ENCODE data around the gene CFAP77. TPM values are rescaled to one million over a fixed set of nuclear protein-coding genes. Genes with fewer than 3 reads are reported as not detected.

CFAP77 gene
- total RNA-seq, 2 donors from 2014 or later, result 3.3 to 8.6 TPM

DNA sequence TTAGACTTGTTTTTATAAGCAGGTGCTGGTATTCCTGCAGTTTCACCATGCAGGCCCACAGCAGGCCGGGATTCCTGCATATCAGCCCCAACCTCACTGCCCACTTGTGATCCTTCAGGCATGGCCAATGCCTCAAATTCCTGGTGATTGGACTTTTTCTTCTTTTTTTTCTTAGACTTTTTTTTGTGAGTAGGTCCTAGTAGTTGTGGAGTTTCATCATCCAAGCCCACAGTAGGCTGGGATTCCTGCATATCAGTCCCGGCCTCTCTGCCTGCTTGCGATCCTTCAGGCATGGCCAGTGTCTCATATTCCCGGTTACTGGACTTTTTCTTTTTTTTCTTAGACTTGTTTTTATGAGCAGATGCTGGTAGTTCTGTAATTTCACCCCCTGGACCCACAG lies 8.2 kb upstream of the CFAP77 start:
- Histone ChIP-seq H3K4me3 (no peak overlapping the region), H3K36me3 (peaks cover 45% of the 10 kb centered on the region), H3K9me3 (no peaks in the 10 kb centered on the region), H3K27me3 (no peaks in the 10 kb centered on the region), H3K27ac (no peak overlapping the region), H3K4me1 (peaks cover 0 to 13% of the 10 kb centered on the region in 2 donors)
- TF ChIP-seq CTCF (IDR thresholded peaks at IDR 0.05), result no peak
- DNase-seq (ENCODE audit: low spot score), result no peak

DNA sequence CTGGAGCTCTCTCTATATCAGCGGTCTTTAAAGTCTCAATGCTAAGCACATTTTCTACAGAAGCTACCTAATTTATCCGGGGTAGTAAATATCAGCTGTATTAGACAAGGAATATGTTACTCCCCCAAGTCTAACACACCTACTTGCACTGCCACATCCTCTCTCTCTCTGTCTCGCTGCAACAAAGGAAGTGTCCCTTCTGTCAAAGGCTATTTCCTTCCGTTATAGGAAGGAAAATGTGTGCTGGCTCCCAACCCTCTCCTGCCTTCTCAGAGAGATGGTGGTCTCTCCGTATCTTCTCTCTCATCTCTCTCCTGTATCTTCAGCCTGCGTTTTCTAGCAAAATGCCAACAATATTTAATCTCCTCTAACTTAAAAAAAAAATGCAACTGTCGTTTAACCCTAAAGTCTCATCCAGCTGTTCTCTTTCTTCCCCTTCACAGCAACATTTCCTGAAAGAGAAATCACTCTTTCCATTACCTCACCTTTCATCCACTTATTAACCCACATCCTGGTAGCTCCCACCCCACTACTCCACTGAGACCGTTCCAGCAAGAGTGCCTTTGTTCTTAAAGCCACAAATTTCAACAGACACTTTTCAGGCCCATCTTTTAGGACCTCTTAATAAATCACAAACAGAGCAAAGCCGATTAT lies 5.7 kb upstream of the CFAP77 start:
- H3K4me1 ChIP-seq, result peaks cover 0 to 32% of the 10 kb centered on the region in 2 donors

GRCh38 chr9:132406554-132407122 lies 3.4 kb upstream of the CFAP77 start, which contains the start of gene TTF1:
TTF1 (minus strand) TSS chr9:132406840; CDS start chr9:132402821, 4,019 bp downstream.
- peak within 1 kb of the TSS; percentile 69 to 88 for H3K27ac ChIP-seq
- H3K36me3 ChIP-seq, result peaks cover 11% of the 10 kb centered on the region
- H3K27me3 ChIP-seq, result peaks cover 0 to 8% of the 10 kb centered on the region in 2 donors
- peak; percentile 91 for DNase-seq (ENCODE audit: low spot score)
- peaks cover 0 to 55% of the 10 kb centered on the region in 2 donors for H3K4me1 ChIP-seq
- no peaks in the 10 kb centered on the region for H3K9me3 ChIP-seq
- no peak for TF ChIP-seq CTCF (IDR thresholded peaks at IDR 0.05)
- H3K4me3 ChIP-seq, result peak within 1 kb of the TSS; percentile 51 to 82

More for the DNA sequence above, 5.7 kb upstream of the CFAP77 start:
- no peak overlapping the region for H3K27ac ChIP-seq
- H3K27me3 ChIP-seq, result no peaks in the 10 kb centered on the region
- H3K9me3 ChIP-seq, result no peaks in the 10 kb centered on the region
- H3K4me3 ChIP-seq, result no peak overlapping the region
- peaks cover 24% of the 10 kb centered on the region for H3K36me3 ChIP-seq
- no peak for DNase-seq (ENCODE audit: low spot score)
- no peak for TF ChIP-seq CTCF (IDR thresholded peaks at IDR 0.05)

- H3K36me3 ChIP-seq, result peaks cover 5% of the 10 kb centered on the region
- H3K27me3 ChIP-seq, result peaks cover 0 to 8% of the 10 kb centered on the region in 2 donors
- TF ChIP-seq CTCF (IDR thresholded peaks at IDR 0.05), result no peak
- H3K4me1 ChIP-seq, result peaks cover 0 to 55% of the 10 kb centered on the region in 2 donors
- H3K27ac ChIP-seq, result peak overlapping the region; percentile 69 to 88
- no peak for DNase-seq (ENCODE audit: low spot score)
- H3K4me3 ChIP-seq, result peak overlapping the region in 1 of 2 donors; percentile 82
- H3K9me3 ChIP-seq, result no peaks in the 10 kb centered on the region
These were observed 2.8 kb upstream of the CFAP77 start for GRCh38 chr9:132407196-132407595.

DNA sequence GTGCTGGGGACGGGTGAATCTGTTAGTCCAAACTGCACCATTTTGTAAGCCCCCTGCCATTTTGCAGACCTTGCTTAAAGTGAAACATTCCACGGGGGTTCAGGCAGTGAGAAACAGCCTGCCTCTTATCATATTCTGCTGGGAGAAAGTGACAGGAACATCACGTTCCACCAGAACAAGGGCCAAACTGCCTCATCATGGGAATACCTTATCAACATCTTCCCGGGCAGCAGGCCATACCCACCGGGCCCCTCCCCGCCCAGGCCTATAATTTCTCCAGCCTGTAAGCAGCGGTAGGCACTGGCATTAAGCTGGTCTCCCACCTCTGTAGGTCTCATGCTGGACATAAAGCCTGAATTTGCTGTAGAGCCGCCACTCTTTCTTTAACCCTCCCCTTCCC lies 1.5 kb upstream of the CFAP77 start:
- peak; percentile 69 for DNase-seq (ENCODE audit: low spot score)
- TF ChIP-seq CTCF (IDR thresholded peaks at IDR 0.05), result no peak
- no peaks in the 10 kb centered on the region for H3K36me3 ChIP-seq
- peak overlapping the region; percentile 77 to 88 for H3K27ac ChIP-seq
- H3K9me3 ChIP-seq, result no peaks in the 10 kb centered on the region
- peaks cover 0 to 55% of the 10 kb centered on the region in 2 donors for H3K4me1 ChIP-seq
- H3K27me3 ChIP-seq, result peaks cover 0 to 8% of the 10 kb centered on the region in 2 donors
- no peak overlapping the region for H3K4me3 ChIP-seq
